ENCODE measurements around the gene STK26.
"Not testable (repeated sequence)": the region's sequence is repeated elsewhere in the genome, so short reads cannot be mapped to it uniquely, and the experiment has no call there.

Gene STK26

DNA sequence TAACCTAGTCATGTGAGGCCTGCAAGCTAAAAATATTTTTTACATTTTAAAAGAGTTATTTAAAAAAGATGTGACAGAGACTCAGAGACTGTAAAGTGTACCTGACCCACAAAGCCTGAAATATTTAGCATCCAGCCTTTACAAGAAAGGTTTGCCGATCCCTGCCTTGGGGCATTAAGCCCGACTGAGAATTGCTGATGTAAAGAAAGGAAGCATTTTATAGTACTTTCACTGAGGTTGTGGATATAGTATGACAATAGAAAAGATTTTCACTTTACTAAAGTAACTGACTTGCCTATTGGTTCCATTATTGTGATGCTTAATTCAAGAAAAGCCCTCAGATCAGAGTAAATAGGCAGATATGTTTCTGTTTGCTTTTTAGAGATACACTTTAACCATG, 17.0 kb downstream of the STK26 start:
- no peak for DNase-seq

DNA sequence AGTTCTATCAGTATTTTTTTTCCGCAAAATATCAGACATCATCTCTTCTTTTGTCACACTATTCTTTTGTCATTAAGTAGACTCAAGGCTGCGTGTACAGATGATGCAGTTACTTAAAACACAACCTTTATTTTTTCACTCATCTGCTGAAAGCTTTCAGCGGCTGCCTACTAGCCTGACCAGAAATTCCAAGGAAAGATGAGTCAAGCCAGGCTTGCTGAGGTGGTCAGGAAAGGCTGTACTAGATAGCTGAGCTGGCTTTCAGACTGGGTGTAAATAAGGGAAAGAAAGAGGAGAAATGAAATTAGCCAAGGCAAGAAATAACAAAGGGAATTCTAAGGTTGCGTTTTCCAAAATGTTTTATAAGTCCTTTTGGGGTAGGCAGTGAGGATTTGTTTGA, 17.9 kb downstream of the STK26 start:
- no peak for DNase-seq

GRCh38 chrX:132043977-132044376, 20.9 kb downstream of the STK26 start:
- DNase-seq: no peak

- DNase-seq: no peak
Observed at GRCh38 chrX:132044953-132045352, 21.9 kb downstream of the STK26 start.

DNA sequence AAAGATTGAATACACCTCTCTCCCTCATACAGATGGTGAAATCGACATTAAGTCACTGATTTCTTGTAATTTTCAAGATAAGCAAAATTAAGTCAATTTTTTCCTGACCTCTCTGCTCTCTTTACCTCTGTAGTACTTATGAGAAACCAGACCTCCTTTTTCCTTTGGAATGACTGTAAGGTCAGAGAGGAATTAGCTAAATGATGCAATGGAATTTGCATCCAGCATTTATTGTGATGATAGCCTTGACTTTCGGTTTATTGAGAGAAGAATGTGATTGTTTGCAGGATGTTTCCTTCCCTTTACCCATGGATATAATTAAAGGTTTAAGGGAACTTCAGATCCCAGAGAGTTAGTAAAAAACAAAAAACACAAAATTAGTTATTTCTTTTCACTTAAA, 22.4 kb downstream of the STK26 start:
- no peak for DNase-seq

DNA sequence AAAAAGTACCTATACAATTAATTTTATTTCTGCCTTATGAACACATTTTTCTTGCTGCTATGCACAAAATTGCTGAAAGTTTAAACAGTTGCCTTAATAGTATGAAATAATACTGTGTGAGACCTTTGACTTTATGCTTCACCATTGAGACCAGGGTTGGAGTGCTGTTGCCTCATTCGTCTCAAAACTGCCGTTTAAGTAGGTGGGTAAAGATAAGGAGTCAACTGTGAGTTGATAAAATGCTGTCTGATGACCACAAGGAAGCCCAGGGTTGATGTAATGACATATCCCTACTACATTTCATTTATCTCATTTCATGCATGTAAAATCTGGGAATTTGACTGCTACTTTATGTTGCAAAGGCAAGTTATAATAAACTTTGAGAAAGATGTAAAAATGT, 23.4 kb downstream of the STK26 start:
- no peak for DNase-seq

DNA sequence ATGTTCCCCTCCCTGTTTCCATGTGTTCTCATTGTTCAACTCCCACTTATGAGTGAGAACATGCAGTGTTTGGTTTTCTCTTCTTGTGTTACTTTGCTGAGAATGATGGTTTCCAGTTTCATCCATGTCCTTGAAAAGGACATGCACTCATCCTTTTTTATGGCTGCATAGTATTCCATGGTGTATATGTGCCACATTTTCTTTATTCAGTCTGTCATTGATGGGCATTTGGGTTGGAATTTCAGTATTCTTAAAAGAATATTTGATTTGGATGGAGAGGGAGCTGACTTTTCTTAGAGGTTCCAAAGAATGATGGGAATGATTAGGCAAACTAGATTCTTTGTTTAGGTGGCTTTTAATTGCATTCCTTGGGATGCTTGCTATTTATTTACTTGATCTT, 28.7 kb downstream of the STK26 start:
- DNase-seq: not testable (repeated sequence)

DNA sequence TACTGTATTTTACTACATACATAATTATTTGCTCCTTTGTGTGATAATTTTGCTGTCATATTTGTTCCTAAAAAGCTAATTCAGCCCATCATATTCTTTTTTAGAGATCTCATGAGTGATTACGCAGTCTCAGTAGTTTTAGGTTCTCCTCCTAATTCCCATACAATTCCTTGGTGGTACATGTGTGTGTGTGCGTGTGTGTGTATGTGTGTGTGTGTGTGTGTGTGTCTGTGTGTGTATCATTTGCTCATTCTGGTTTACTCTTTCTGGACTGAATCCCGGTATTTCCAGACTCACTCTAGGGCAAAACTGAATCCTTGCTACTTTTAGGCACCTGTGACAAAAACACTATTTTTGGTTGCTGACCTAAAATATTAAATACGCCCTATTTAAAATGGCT, 34.9 kb downstream of the STK26 start:
- no peak for DNase-seq

- DNase-seq: no peak
Observed at GRCh38 chrX:132058975-132059374, 35.9 kb downstream of the STK26 start.

- DNase-seq: no peak
Observed at GRCh38 chrX:132059973-132060540, 37.0 kb downstream of the STK26 start.

- DNase-seq: no peak
Observed at GRCh38 chrX:132063334-132063733, 40.2 kb downstream of the STK26 start.

DNA sequence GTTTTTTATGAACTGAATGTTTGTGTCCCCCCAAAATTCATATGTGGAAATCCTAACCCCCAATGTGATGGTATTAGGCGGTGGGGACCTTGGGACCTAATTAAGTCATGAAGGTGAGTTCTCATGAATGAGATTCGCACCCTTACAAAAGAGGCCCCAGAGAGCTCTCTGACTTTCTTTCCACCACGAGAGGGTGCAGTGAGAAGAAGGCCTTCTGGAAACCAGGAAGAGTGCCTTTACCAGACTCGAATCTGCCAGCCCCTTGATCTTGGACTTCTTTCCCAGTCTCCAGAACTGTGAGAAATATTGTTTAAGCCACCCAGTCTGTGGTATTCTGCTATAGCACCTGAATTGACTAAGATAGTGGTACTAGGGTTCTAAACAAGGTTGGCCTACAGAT, 40.8 kb downstream of the STK26 start:
- DNase-seq: no peak

DNA sequence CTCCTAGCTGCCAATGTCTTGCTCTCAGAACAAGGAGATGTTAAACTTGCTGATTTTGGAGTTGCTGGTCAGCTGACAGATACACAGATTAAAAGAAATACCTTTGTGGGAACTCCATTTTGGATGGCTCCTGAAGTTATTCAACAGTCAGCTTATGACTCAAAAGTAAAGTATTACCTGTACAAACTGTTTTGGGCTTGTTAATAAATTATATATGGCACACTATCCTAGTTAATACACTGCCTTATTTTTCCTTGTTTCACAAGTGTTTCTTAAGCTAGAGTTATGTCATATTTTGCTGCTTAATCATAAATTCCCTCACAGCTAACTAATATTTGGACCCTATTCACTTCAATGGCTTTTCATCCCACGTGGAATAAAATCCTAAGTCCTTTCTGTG, 45.3 kb downstream of the STK26 start:
- DNase-seq: no peak

DNA sequence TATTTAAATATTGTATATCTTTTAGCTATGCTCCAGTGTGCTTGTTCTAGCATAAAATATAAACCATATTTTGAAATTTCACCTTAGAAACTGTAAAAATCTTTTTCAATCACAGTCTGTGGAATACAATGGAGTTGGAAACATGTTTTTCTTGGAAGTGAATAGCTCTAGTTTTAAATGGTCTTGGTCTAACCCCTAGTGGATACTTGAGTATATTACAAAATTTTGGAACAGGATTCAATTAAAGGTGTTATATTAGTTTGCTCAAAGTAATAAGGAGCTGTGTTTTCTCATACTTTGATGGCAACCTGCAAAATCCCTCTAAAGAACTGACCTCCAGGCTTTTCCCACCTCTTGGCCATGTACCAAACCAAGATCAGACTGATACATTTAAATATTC, 48.2 kb downstream of the STK26 start:
- no peak for DNase-seq

- no peak for DNase-seq
Observed at GRCh38 chrX:132077414-132077813, 54.3 kb downstream of the STK26 start.

GRCh38 chrX:132077912-132078311, 54.8 kb downstream of the STK26 start:
- DNase-seq: no peak

GRCh38 chrX:132085786-132086185, 62.7 kb downstream of the STK26 start:
- DNase-seq: no peak

DNA sequence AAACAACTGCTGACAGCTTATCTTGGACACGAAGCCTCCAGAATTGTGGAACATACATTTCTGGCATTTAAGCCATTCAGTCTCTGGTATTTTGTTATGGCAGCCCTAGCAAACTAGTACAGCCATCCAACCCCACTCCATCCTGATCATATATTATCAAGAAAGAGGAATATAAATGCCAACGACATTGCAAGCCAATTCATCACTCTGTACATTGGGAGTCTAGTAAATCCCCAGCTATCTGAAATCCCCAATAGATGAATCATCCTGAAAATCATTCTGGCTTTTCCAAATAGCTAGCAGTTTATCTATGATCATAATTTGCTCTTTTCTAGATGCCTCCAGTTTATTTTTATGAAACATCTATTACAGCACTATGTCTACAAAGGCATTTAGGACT, 63.6 kb downstream of the STK26 start:
- DNase-seq: no peak

DNA sequence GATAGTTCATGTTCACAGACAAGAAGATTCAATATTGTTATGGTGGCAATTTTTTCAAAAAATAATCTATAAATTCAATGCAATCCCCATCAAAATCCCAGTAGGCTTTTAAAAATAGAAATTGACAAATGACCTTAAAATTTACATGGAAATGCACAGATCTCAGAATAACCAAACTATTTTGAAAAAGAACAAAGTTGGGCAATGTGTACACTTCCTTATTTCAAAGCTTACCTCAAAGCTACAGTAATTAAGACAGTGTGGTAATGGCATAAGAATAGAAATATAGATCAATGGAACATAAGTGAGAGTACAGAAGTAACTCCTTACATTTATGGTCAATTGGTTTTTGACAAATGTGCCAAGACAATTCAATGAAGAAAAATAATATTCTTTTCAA, 65.8 kb downstream of the STK26 start:
- no peak for DNase-seq

- no peak for DNase-seq
Observed at GRCh38 chrX:132090403-132091159, 67.5 kb downstream of the STK26 start.

GRCh38 chrX:132092439-132093065, 69.5 kb downstream of the STK26 start:
- DNase-seq: peak; percentile 57

DNA sequence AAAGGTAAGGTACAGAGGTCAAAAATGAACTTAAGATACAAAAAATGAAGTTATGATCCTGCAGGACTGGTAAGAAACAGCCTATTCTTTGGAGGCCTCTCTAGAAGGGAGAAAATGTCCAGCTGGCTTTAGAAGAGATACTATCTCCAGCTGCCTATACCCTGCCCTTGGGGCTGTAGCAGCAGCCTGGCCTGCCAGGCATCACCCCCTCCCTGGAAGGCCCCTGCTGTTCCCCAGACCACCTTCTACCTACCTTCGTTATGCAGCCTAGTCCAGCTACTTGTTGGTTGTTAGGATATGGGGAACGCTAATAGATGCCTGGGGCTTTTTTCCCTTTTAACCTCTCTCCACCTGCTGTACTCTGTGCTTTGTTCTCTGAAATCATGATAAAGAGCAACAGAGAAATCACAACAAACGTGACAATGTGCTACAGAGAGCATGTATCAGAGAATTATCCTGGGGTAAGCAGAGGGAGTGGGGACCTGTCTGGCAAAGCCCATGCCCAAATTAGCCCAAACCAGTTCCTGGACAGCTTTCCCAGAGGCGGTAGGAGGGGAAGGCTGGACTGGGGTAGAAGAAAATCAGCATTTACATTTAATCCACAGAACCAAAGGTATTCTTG, 70.2 kb downstream of the STK26 start:
- DNase-seq: no peak

DNA sequence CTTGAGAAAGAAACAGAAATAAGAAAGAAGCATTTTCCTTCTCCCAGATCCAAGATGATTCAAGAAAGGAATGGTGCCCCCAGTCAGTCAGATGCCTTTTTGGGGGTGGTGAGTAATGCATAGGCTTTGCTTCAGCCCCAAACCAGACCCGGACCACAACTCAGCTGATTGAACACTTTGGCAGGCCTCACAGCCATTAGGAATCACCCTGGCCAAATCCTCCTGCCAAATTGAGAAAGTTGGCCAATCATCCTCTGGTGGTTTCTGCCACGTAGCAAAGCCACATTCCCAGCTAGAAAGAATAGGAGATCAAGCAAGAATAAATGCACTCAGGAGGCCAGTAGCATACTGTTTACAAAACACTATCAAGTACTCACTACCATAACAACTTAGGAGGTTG, 71.1 kb downstream of the STK26 start:
- no peak for DNase-seq

DNA sequence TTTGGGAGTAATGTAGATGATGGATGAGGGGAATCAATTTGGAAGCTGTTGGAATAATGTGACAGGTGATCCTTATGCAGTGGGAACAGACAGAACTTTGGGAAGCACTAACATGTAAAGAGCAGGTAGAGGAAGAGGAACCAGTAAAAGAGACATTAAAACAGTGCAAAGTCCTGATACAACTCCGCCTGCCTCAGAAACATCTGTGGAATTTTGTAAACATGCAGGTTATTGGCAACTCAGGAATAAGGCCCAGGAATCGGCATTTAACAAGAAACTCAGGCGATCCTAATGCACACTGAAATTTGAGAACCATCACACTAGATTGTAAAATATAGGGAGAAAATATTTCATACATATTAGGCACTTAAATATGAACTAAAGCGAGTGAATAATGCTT, 75.6 kb downstream of the STK26 start:
- not testable (repeated sequence) for DNase-seq

Measured in stimulated activated CD8-positive, alpha-beta memory T cell treated with anti-CD3 and anti-CD28 coated beads, Interleukin-4, amount 100 ng/mL, for 48 hours (primary cell).